ENCODE data around the gene RBP2.

Gene RBP2

GRCh38 chr3:139425745-139426400 is 50.4 kb downstream of the RBP2 start:
- Histone ChIP-seq H2AK5ac (ENCODE audit: low read length, severe bottlenecking) (no peak overlapping the region), H3K18ac (ENCODE audit: low read depth in 1 of 2, low read length in 2 of 2) (no peak overlapping the region), H3K9ac (ENCODE audit: low read length) (no peak overlapping the region), H4K91ac (ENCODE audit: low read length) (no peak overlapping the region), H3K14ac (ENCODE audit: low read length in 2 of 2) (no peak overlapping the region), H2AFZ (ENCODE audit: low read depth, low read length) (no peak overlapping the region), H3K36me3 (ENCODE audit: control insufficient read depth in 1 of 2, insufficient read depth in 2 of 2, low read depth in 1 of 2, low read length in 2 of 2) (peaks cover 0 to 6% of the 10 kb centered on the region in 2 experiments), H3K23ac (ENCODE audit: low read length in 2 of 2) (no peak overlapping the region), H3K4me1 (ENCODE audit: control insufficient read depth, insufficient read depth, low read depth, low read length) (no peaks in the 10 kb centered on the region), H2BK120ac (ENCODE audit: low read depth, low read length) (no peak overlapping the region), H2BK15ac (ENCODE audit: low read depth, poor library complexity, severe bottlenecking) (no peak overlapping the region), H3K4ac (ENCODE audit: low read depth in 1 of 2, low read length in 2 of 2) (no peak overlapping the region), H2BK5ac (ENCODE audit: low read depth, low read length, poor library complexity, severe bottlenecking) (no peak overlapping the region), H3K4me3 (ENCODE audit: insufficient read depth in 1 of 2, low read depth in 1 of 2, low read length in 2 of 2) (no peak overlapping the region), H3K9me3 (ENCODE audit: control insufficient read depth, low read length) (no peaks in the 10 kb centered on the region), H4K8ac (ENCODE audit: low read length) (no peak overlapping the region), H3K79me1 (replicated peaks; ENCODE audit: low read length, poor library complexity, severe bottlenecking) (no peaks in the 10 kb centered on the region), H3K27me3 (ENCODE audit: control insufficient read depth in 1 of 2, insufficient read depth in 1 of 2, low read length in 2 of 2) (no peaks in the 10 kb centered on the region), H3K27ac (ENCODE audit: low read length, poor library complexity, severe bottlenecking) (no peak overlapping the region), H3K4me2 (ENCODE audit: low read length, poor library complexity, severe bottlenecking) (no peak overlapping the region), H2BK12ac (ENCODE audit: low read length in 2 of 2) (no peak overlapping the region)
- DNase-seq, result no peak
- 86% methylated on average over 5 of the region's 5 CpGs for WGBS

- H2AFZ ChIP-seq (ENCODE audit: low read depth, low read length), result no peak overlapping the region
- no peak overlapping the region for H2BK120ac ChIP-seq (ENCODE audit: low read depth, low read length)
- no peaks in the 10 kb centered on the region for H3K9me3 ChIP-seq (ENCODE audit: control insufficient read depth, low read length)
- no peak overlapping the region for H3K27ac ChIP-seq (ENCODE audit: low read length, poor library complexity, severe bottlenecking)
- no peak for DNase-seq
- H3K4me2 ChIP-seq (ENCODE audit: low read length, poor library complexity, severe bottlenecking), result no peak overlapping the region
- peaks cover under 1% of the 10 kb centered on the region for H3K4me1 ChIP-seq (ENCODE audit: control insufficient read depth, insufficient read depth, low read depth, low read length)
- peaks cover 7% of the 10 kb centered on the region for H3K79me1 ChIP-seq (replicated peaks; ENCODE audit: low read length, poor library complexity, severe bottlenecking)
- no peak overlapping the region for H3K4me3 ChIP-seq (ENCODE audit: insufficient read depth in 1 of 2, low read depth in 1 of 2, low read length in 2 of 2)
- no peak overlapping the region for H3K4ac ChIP-seq (ENCODE audit: low read depth in 1 of 2, low read length in 2 of 2)
- no peak overlapping the region for H3K14ac ChIP-seq (ENCODE audit: low read length in 2 of 2)
- H2BK15ac ChIP-seq (ENCODE audit: low read depth, poor library complexity, severe bottlenecking), result no peak overlapping the region
- H3K9ac ChIP-seq (ENCODE audit: low read length), result no peak overlapping the region
- H4K8ac ChIP-seq (ENCODE audit: low read length), result no peak overlapping the region
- peaks cover 0 to 7% of the 10 kb centered on the region in 2 experiments for H3K36me3 ChIP-seq (ENCODE audit: control insufficient read depth in 1 of 2, insufficient read depth in 2 of 2, low read depth in 1 of 2, low read length in 2 of 2)
- no peak overlapping the region for H2BK5ac ChIP-seq (ENCODE audit: low read depth, low read length, poor library complexity, severe bottlenecking)
- no peak overlapping the region for H2AK5ac ChIP-seq (ENCODE audit: low read length, severe bottlenecking)
- 78% methylated on average over 2 of the region's 2 CpGs for WGBS
- no peak overlapping the region for H2BK12ac ChIP-seq (ENCODE audit: low read length in 2 of 2)
- no peaks in the 10 kb centered on the region for H3K27me3 ChIP-seq (ENCODE audit: control insufficient read depth in 1 of 2, insufficient read depth in 1 of 2, low read length in 2 of 2)
- no peak overlapping the region for H3K23ac ChIP-seq (ENCODE audit: low read length in 2 of 2)
- H4K91ac ChIP-seq (ENCODE audit: low read length), result no peak overlapping the region
- no peak overlapping the region for H3K18ac ChIP-seq (ENCODE audit: low read depth in 1 of 2, low read length in 2 of 2)
Measured at GRCh38 chr3:139423232-139423631, 53.1 kb downstream of the RBP2 start.

GRCh38 chr3:139421460-139421859 is 54.9 kb downstream of the RBP2 start:
- H4K91ac ChIP-seq (ENCODE audit: low read length), result no peak overlapping the region
- H4K8ac ChIP-seq (ENCODE audit: low read length), result no peak overlapping the region
- H3K14ac ChIP-seq (ENCODE audit: low read length in 2 of 2), result no peak overlapping the region
- no peak overlapping the region for H2BK15ac ChIP-seq (ENCODE audit: low read depth, poor library complexity, severe bottlenecking)
- H2BK120ac ChIP-seq (ENCODE audit: low read depth, low read length), result no peak overlapping the region
- no peaks in the 10 kb centered on the region for H3K27me3 ChIP-seq (ENCODE audit: control insufficient read depth in 1 of 2, insufficient read depth in 1 of 2, low read length in 2 of 2)
- H3K23ac ChIP-seq (ENCODE audit: low read length in 2 of 2), result no peak overlapping the region
- H3K4me2 ChIP-seq (ENCODE audit: low read length, poor library complexity, severe bottlenecking), result no peak overlapping the region
- peaks cover 9% of the 10 kb centered on the region for H3K79me1 ChIP-seq (replicated peaks; ENCODE audit: low read length, poor library complexity, severe bottlenecking)
- H3K18ac ChIP-seq (ENCODE audit: low read depth in 1 of 2, low read length in 2 of 2), result no peak overlapping the region
- H3K4me1 ChIP-seq (ENCODE audit: control insufficient read depth, insufficient read depth, low read depth, low read length), result peaks cover 2% of the 10 kb centered on the region
- no CpG with 5 or more reads among the region's 1 CpG for WGBS
- no peak overlapping the region for H3K4me3 ChIP-seq (ENCODE audit: insufficient read depth in 1 of 2, low read depth in 1 of 2, low read length in 2 of 2)
- no peak overlapping the region for H2BK12ac ChIP-seq (ENCODE audit: low read length in 2 of 2)
- no peak overlapping the region for H2AFZ ChIP-seq (ENCODE audit: low read depth, low read length)
- peaks cover 0 to 8% of the 10 kb centered on the region in 2 experiments for H3K36me3 ChIP-seq (ENCODE audit: control insufficient read depth in 1 of 2, insufficient read depth in 2 of 2, low read depth in 1 of 2, low read length in 2 of 2)
- no peak overlapping the region for H2AK5ac ChIP-seq (ENCODE audit: low read length, severe bottlenecking)
- DNase-seq, result no peak
- no peak overlapping the region for H2BK5ac ChIP-seq (ENCODE audit: low read depth, low read length, poor library complexity, severe bottlenecking)
- no peak overlapping the region for H3K4ac ChIP-seq (ENCODE audit: low read depth in 1 of 2, low read length in 2 of 2)
- H3K9me3 ChIP-seq (ENCODE audit: control insufficient read depth, low read length), result peaks cover 6% of the 10 kb centered on the region
- H3K9ac ChIP-seq (ENCODE audit: low read length), result no peak overlapping the region
- H3K27ac ChIP-seq (ENCODE audit: low read length, poor library complexity, severe bottlenecking), result no peak overlapping the region

DNA sequence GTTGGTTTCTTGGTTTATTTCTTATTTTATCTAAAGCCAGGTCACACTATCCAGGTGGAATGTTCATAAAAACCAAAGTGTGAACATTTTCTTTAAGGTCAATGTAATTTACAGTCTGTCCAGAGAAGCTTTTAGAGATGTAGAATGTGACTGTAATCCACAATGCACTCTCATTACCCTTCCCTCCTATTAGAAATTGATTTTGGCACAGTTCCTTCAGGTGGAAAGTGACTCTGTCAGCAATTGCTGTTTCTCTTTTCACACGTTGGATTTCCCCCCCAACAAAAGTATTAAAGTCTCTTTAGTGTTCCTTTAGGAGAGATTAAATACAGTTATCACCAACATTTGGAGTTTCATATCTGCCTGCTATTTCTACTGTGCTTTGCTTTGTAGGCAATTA is 55.3 kb downstream of the RBP2 start:
- Histone ChIP-seq H2AFZ (ENCODE audit: low read depth, low read length) (no peak overlapping the region), H3K14ac (ENCODE audit: low read length in 2 of 2) (no peak overlapping the region), H3K9ac (ENCODE audit: low read length) (no peak overlapping the region), H2BK120ac (ENCODE audit: low read depth, low read length) (no peak overlapping the region), H3K23ac (ENCODE audit: low read length in 2 of 2) (no peak overlapping the region), H2BK12ac (ENCODE audit: low read length in 2 of 2) (no peak overlapping the region), H2BK5ac (ENCODE audit: low read depth, low read length, poor library complexity, severe bottlenecking) (no peak overlapping the region), H3K4me2 (ENCODE audit: low read length, poor library complexity, severe bottlenecking) (no peak overlapping the region), H3K27me3 (ENCODE audit: control insufficient read depth in 1 of 2, insufficient read depth in 1 of 2, low read length in 2 of 2) (no peaks in the 10 kb centered on the region), H3K9me3 (ENCODE audit: control insufficient read depth, low read length) (peaks cover 10% of the 10 kb centered on the region), H3K4me3 (ENCODE audit: insufficient read depth in 1 of 2, low read depth in 1 of 2, low read length in 2 of 2) (no peak overlapping the region), H3K4me1 (ENCODE audit: control insufficient read depth, insufficient read depth, low read depth, low read length) (peaks cover 2% of the 10 kb centered on the region), H3K4ac (ENCODE audit: low read depth in 1 of 2, low read length in 2 of 2) (no peak overlapping the region), H4K8ac (ENCODE audit: low read length) (no peak overlapping the region), H3K18ac (ENCODE audit: low read depth in 1 of 2, low read length in 2 of 2) (no peak overlapping the region), H3K79me1 (replicated peaks; ENCODE audit: low read length, poor library complexity, severe bottlenecking) (peaks cover 9% of the 10 kb centered on the region), H2AK5ac (ENCODE audit: low read length, severe bottlenecking) (no peak overlapping the region), H3K36me3 (ENCODE audit: control insufficient read depth in 1 of 2, insufficient read depth in 2 of 2, low read depth in 1 of 2, low read length in 2 of 2) (peaks cover 0 to 8% of the 10 kb centered on the region in 2 experiments), H3K27ac (ENCODE audit: low read length, poor library complexity, severe bottlenecking) (no peak overlapping the region), H2BK15ac (ENCODE audit: low read depth, poor library complexity, severe bottlenecking) (no peak overlapping the region), H4K91ac (ENCODE audit: low read length) (no peak overlapping the region)
- WGBS, result no CpG with 5 or more reads among the region's 1 CpG
- DNase-seq, result no peak

Measured in mesenchymal stem cell (in vitro differentiated cells and primary cell).